Frontal cortex (tissue), 4 donors: ENCODE results near the gene KAT8. TPM values are rescaled to one million over a fixed set of nuclear protein-coding genes. Genes with fewer than 3 reads are reported as not detected.
A peak's percentile ranks its signal among the peaks of the same experiment; 100 is the strongest.
"Not testable (repeated sequence)": the region's sequence is repeated elsewhere in the genome, so short reads cannot be mapped to it uniquely, and the experiment has no call there.

ENCODE experiments used
- DNase-seq, 2 donors: peaks; one replicate each; pipeline ENCODE4 v3.0.0; 2012; ENCODE audit warnings: low spot score in 2 of 2
- FAIRE-seq: peaks from 2 replicates; lab custom pipeline; 2012; peaks lifted over from hg19 to GRCh38; lab: Jason Lieb, UNC
- total RNA-seq: library from RNA; depleted of rRNA; stranded (reverse); fragments of >200 nt; gene quantifications from one replicate; pipeline ENCODE4 v1.2.3, GENCODE V29; 2014
- donor health status: control.
- donor health status: control.
- donor health status: control.

KAT8 gene
- total RNA-seq, 1 donor from 2014 or later, result 47.7 TPM

GRCh38 chr16:31142109-31143010 lies 24.9 kb downstream of the KAT8 start:
- peak; percentile 98 to 100 for DNase-seq
- no peak for FAIRE-seq

- no peak for FAIRE-seq
- DNase-seq, result no peak
Observed at GRCh38 chr16:31143011-31143693, 25.7 kb downstream of the KAT8 start.

- FAIRE-seq (no peak), DNase-seq (no peak)
Observed at GRCh38 chr16:31143694-31144148, 26.3 kb downstream of the KAT8 start.

GRCh38 chr16:31144418-31144817 lies 27.0 kb downstream of the KAT8 start:
- not testable (repeated sequence) for FAIRE-seq, DNase-seq

GRCh38 chr16:31145398-31145990 lies 28.0 kb downstream of the KAT8 start:
- DNase-seq (no peak), FAIRE-seq (no peak)

- DNase-seq (no peak), FAIRE-seq (no peak)
Observed at GRCh38 chr16:31147574-31147973, 30.1 kb downstream of the KAT8 start.

GRCh38 chr16:31148281-31148728 lies 30.8 kb downstream of the KAT8 start:
- peak in 1 of 2 donors; percentile 10 for DNase-seq
- FAIRE-seq, result no peak

- FAIRE-seq, result no peak
Observed at GRCh38 chr16:31148896-31149295, 31.4 kb downstream of the KAT8 start.

GRCh38 chr16:31149332-31149731 lies 31.9 kb downstream of the KAT8 start:
- FAIRE-seq (no peak), DNase-seq (no peak)

More at GRCh38 chr16:31148896-31149295, 31.4 kb downstream of the KAT8 start:
- no peak for DNase-seq

GRCh38 chr16:31149894-31150890 lies 32.7 kb downstream of the KAT8 start, which contains the start of gene PRSS36:
Gene PRSS36, minus strand, starts transcription at chr16:31150066. Its CDS starts 31 bp downstream, at chr16:31150035.
- no peak for FAIRE-seq
- DNase-seq, result peak in 1 of 2 donors; percentile 7

GRCh38 chr16:31150976-31151375 lies 33.5 kb downstream of the KAT8 start:
- DNase-seq, FAIRE-seq: not testable (repeated sequence)

- no peak for FAIRE-seq
Observed at GRCh38 chr16:31157136-31157535, 39.7 kb downstream of the KAT8 start.

GRCh38 chr16:31167315-31167714 lies 49.9 kb downstream of the KAT8 start:
- FAIRE-seq, result no peak
- DNase-seq, result no peak

More at GRCh38 chr16:31157136-31157535, 39.7 kb downstream of the KAT8 start:
- DNase-seq, result no peak

GRCh38 chr16:31168848-31169247 lies 51.4 kb downstream of the KAT8 start:
- FAIRE-seq, result no peak
- no peak for DNase-seq

- not testable (repeated sequence) for DNase-seq, FAIRE-seq
Observed at GRCh38 chr16:31170048-31170447, 52.6 kb downstream of the KAT8 start.

GRCh38 chr16:31177136-31177535 lies 59.7 kb downstream of the KAT8 start:
- FAIRE-seq, result no peak
- DNase-seq, result no peak

GRCh38 chr16:31179219-31179746 lies 61.8 kb downstream of the KAT8 start:
- FAIRE-seq, result no peak
- DNase-seq, result no peak

GRCh38 chr16:31179747-31180459 lies 62.4 kb downstream of the KAT8 start, which contains the start of gene FUS:
Gene FUS, plus strand, starts transcription at chr16:31180139. Its CDS starts 76 bp downstream, at chr16:31180215.
- DNase-seq (peak; percentile 95 to 96), FAIRE-seq (no peak)
